OCI-LY1 (cell line): ENCODE data around the gene LTBP1.

Experiments used
- H2AFZ ChIP-seq: fragments of 200-600 bp; sonication (generic), shearing (Covaris generic); 2 replicates; pipeline ENCODE4 v1.6.0; 2014; ENCODE audit warnings: antibody characterized with exemption, mild to moderate bottlenecking, low read length
- H3F3A ChIP-seq: fragments of 200-600 bp; sonication (generic), shearing (Covaris generic); 2 replicates; pipeline ENCODE4 v1.6.0; 2014; ENCODE audit warnings: mild to moderate bottlenecking, antibody characterized with exemption, low read length, moderate library complexity; ENCODE audit not compliant: insufficient read depth
- H3K27ac ChIP-seq: fragments of 200-600 bp; sonication (generic); 2 replicates; pipeline ENCODE4 v1.5.1; 2014; ENCODE audit warnings: low read length, mixed run types, mild to moderate bottlenecking, low read depth; ENCODE audit not compliant: poor library complexity, severe bottlenecking
- H3K27me3 ChIP-seq: fragments of 200-600 bp; sonication (generic); 2 replicates; pipeline ENCODE4 v1.6.0; 2014; ENCODE audit warnings: antibody characterized with exemption, mild to moderate bottlenecking, low read length, moderate library complexity; ENCODE audit not compliant: insufficient read depth
- H3K36me3 ChIP-seq: fragments of 200-600 bp; sonication (generic); 2 replicates; pipeline ENCODE4 v1.6.1; 2014; ENCODE audit warnings: mild to moderate bottlenecking, antibody characterized with exemption, low read length, moderate library complexity, mixed read lengths; ENCODE audit not compliant: insufficient read depth
- H3K4me1 ChIP-seq: fragments of 200-600 bp; sonication (generic); 2 replicates; pipeline ENCODE4 v1.5.1; 2014; ENCODE audit warnings: mild to moderate bottlenecking, low read length, moderate library complexity; ENCODE audit not compliant: insufficient read depth, severe bottlenecking
- H3K4me2 ChIP-seq: fragments of 200-600 bp; sonication (generic), shearing (Covaris generic); 2 replicates; pipeline ENCODE4 v1.6.1; 2014; ENCODE audit warnings: low read length
- H3K4me3 ChIP-seq: fragments of 200-600 bp; sonication (generic); 2 replicates; pipeline ENCODE4 v1.5.1; 2014; ENCODE audit warnings: low read length, low read depth, mild to moderate bottlenecking, mixed read lengths; ENCODE audit not compliant: poor library complexity, severe bottlenecking
- H3K79me2 ChIP-seq: fragments of 200-600 bp; shearing (Covaris generic); 2 replicates; pipeline ENCODE4 v1.6.1; 2016; ENCODE audit warnings: mixed run types, low read length, mixed read lengths; ENCODE audit not compliant: insufficient read depth
- H3K9ac ChIP-seq: fragments of 200-600 bp; sonication (generic), shearing (Covaris generic); 2 replicates; pipeline ENCODE4 v1.6.1; 2014; ENCODE audit warnings: mild to moderate bottlenecking, low read length, mixed read lengths
- H3K9me2 ChIP-seq: fragments of 200-600 bp; sonication (generic), shearing (Covaris generic); 2 replicates; pipeline ENCODE4 v1.6.1; 2014; ENCODE audit warnings: low read depth, mild to moderate bottlenecking, low read length, mixed read lengths
- H3K9me3 ChIP-seq: fragments of 200-600 bp; shearing (Covaris generic); 2 replicates; pipeline ENCODE4 v1.6.1; 2014; ENCODE audit warnings: low read length, mixed read lengths
- H4K20me1 ChIP-seq: fragments of 200-600 bp; sonication (generic), shearing (Covaris generic); 2 replicates; pipeline ENCODE4 v1.6.0; 2016; ENCODE audit warnings: mild to moderate bottlenecking, low read length; ENCODE audit not compliant: insufficient read depth
- CTCF ChIP-seq: fragments of 200-600 bp; sonication (generic), shearing (Covaris generic); IDR thresholded peaks from 2 replicates; pipeline ENCODE4 v1.5.1; 2017; ENCODE audit warnings: mild to moderate bottlenecking, antibody characterized with exemption, low read length, moderate library complexity, mixed read lengths
- EZH2 ChIP-seq: fragments of 200-600 bp; sonication (generic), shearing (Covaris generic); IDR thresholded peaks from 2 replicates; pipeline ENCODE4 v1.8.0; 2017; ENCODE audit warnings: borderline replicate concordance, mixed run types, mild to moderate bottlenecking, antibody characterized with exemption, low read length, moderate library complexity, mixed read lengths

LTBP1 gene

GRCh38 chr2:33146102-33146501, 199.3 kb downstream of the LTBP1 start:
- 0 out of 2 replicates have a peak, but pooled peaks cover 5% of the 10 kb centered on the region for H3K9me3 ChIP-seq
- TF ChIP-seq CTCF: no peak
- no peak for TF ChIP-seq EZH2

GRCh38 chr2:33153008-33153407, 206.3 kb downstream of the LTBP1 start:
- Histone ChIP-seq H3K4me2 (no peak overlapping the region), H2AFZ (no peak overlapping the region), H3K9me3 (no peaks in the 10 kb centered on the region), H3K27ac (no peak overlapping the region), H3K79me2 (peaks cover 6% of the 10 kb centered on the region; the same call in 1 of the 2 replicates), H3K4me3 (no peak overlapping the region), H3K9ac (no peak overlapping the region), H3K4me1 (no peaks in the 10 kb centered on the region), H4K20me1 (no peaks in the 10 kb centered on the region), H3K9me2 (no peaks in the 10 kb centered on the region), H3K27me3 (no peaks in the 10 kb centered on the region), H3K36me3 (peaks cover 54% of the 10 kb centered on the region), H3F3A (no peaks in the 10 kb centered on the region)
- no peak for TF ChIP-seq EZH2
- no peak for TF ChIP-seq CTCF

More at GRCh38 chr2:33146102-33146501, 199.3 kb downstream of the LTBP1 start:
- Histone ChIP-seq H3F3A (no peaks in the 10 kb centered on the region), H3K27me3 (no peaks in the 10 kb centered on the region), H4K20me1 (no peaks in the 10 kb centered on the region), H3K4me3 (no peak overlapping the region), H3K27ac (no peak overlapping the region), H3K79me2 (peaks cover under 1% of the 10 kb centered on the region), H3K4me1 (no peaks in the 10 kb centered on the region), H3K9me2 (no peaks in the 10 kb centered on the region), H3K9ac (no peak overlapping the region), H3K4me2 (no peak overlapping the region), H2AFZ (no peak overlapping the region), H3K36me3 (peaks cover 90% of the 10 kb centered on the region)

- no peak overlapping the region for H3K9ac ChIP-seq
- H3K4me2 ChIP-seq: no peak overlapping the region
- no peaks in the 10 kb centered on the region for H3K4me1 ChIP-seq
- H3K9me2 ChIP-seq: no peaks in the 10 kb centered on the region
- H3K27ac ChIP-seq: no peak overlapping the region
- no peak for TF ChIP-seq EZH2
- TF ChIP-seq CTCF: no peak
- H3K9me3 ChIP-seq: no peaks in the 10 kb centered on the region
- no peak overlapping the region for H2AFZ ChIP-seq
- H3K4me3 ChIP-seq: no peak overlapping the region
- H4K20me1 ChIP-seq: no peaks in the 10 kb centered on the region
- 0 out of 2 replicates have a peak, but pooled peaks cover 13% of the 10 kb centered on the region for H3K79me2 ChIP-seq
- peaks cover 37% of the 10 kb centered on the region for H3K36me3 ChIP-seq
- no peaks in the 10 kb centered on the region for H3K27me3 ChIP-seq
- no peaks in the 10 kb centered on the region for H3F3A ChIP-seq
Measured at GRCh38 chr2:33158482-33159003, 211.8 kb downstream of the LTBP1 start.
